ENCODE measurements around the gene TRAPPC2.
"Not testable (repeated sequence)": the region's sequence is repeated elsewhere in the genome, so short reads cannot be mapped to it uniquely, and the experiment has no call there.

TRAPPC2 gene

GRCh38 chrX:13742397-13743176 is 8.2 kb upstream of the TRAPPC2 start:
- DNase-seq = peak; percentile 76

DNA sequence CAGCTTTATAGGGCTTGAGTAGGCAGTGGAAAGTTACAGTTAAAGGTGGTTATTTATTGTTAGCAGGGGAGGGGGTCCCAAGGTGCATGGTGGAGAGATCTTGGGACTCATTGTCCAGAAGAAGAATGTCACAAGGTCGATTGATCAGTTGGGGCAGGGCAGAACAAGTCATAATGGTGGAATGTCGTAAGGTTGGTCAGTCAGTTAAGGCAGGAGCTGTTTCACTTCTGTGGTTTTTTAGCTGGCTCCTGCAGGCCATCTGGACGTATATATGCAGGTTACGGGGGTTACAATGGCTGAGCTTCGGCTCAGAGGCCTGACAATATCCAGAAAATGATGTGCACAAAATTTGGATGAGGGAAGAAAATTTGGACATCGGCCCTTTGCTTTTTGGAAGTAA is 7.3 kb upstream of the TRAPPC2 start:
- DNase-seq = no peak

DNA sequence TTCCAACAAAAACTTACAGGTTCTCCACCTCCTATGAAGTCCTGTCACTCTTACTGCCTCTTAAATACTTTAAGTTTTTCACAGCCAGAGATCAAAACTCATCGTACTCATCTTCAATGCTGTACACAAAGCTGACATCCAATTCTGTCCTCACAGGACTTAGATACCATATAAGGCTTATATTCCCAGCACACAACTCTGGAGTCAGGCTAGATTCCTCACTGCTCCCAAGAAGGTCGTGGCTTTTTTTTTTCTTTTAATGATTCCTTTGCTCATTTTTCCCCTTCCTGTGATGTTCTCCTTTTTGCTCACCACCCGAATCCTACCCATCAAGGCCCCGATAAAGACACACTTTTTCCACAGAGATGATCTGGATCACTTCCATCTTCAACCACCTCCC is 914 bp downstream of the TRAPPC2 start:
- no peak for DNase-seq

DNA sequence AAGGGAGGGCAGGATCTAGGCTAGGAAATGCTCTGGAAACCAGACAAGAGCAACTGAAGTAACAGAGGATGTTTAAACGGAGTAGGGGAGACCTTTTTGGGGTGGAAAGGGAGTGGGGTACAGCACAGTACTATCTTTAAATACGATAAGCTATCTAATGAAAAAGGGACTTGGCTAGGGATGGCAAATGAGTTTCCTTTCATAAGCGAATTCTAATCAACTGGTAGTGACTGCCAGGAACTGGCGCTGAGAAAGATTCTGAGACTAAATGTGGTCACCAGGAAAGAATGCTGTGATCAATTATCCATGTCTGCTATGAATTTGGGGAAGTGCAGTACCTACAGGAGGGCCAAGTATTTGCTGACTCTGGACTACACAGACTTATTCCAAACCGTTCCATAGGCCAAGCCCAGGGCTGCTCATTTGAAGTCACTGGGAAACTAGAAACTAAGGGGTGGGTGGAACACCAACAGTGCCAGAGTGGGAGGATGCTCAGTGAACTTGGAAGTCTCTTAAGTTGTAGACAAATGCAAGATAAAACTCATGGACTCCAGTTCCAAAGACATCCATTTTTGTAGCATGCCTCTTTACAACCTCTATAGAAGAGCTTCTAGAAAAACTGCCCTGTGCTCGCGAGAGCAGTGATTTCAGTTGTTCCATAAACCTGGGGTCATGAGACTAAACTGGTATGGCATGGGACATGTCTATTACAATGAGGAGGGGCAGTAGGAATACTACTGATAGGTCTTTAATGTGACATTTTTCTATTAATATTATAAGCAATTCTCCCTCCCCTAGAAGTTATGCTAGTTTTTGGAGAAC is 2.0 kb downstream of the TRAPPC2 start:
- DNase-seq = no peak

GRCh38 chrX:13730523-13730922 is 3.9 kb downstream of the TRAPPC2 start:
- DNase-seq = not testable (repeated sequence)

DNA sequence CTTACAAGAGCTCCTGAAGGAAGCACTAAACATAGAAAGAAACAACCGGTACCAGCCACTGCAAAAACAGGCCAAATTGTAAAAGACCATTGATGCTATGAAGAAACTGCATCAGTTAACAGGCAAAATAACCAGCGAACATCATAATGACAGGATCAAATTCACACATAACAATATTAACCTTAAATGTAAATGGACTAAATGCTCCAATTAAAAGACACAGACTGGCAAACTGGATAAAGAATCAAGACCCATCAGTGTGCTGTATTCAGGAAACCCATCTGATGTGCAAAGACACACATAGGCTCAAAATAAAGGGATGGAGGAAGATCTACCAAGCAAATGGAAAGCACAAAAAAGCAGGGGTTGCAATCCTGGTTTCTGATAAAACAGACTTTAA is 7.8 kb downstream of the TRAPPC2 start:
- not testable (repeated sequence) for DNase-seq

DNA sequence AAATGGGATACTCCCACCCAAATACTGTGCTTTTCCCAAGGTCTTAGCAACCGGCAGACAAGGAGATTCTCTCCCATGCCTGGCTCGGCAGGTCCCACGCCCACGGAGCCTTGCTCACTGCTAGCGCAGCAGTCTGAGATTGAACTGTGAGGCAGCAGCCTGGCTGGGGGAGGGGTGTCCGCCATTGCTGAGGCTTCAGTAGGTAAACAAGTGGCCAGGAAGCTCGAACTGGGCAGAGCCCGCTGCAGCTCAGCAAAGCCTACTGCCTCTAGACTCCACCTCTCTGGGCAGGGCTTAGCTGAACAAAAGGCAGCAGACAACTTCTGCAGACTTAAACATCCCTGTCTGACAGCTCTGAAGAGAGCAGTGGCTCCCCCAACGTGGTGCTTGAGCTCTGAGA is 9.5 kb downstream of the TRAPPC2 start:
- DNase-seq = peak; percentile 23

- DNase-seq = no peak
Observed at GRCh38 chrX:13721819-13722519, 12.5 kb downstream of the TRAPPC2 start.

GRCh38 chrX:13721371-13721770 is 13.0 kb downstream of the TRAPPC2 start:
- no peak for DNase-seq

GRCh38 chrX:13719192-13719856 is 15.1 kb downstream of the TRAPPC2 start:
- DNase-seq = no peak

DNA sequence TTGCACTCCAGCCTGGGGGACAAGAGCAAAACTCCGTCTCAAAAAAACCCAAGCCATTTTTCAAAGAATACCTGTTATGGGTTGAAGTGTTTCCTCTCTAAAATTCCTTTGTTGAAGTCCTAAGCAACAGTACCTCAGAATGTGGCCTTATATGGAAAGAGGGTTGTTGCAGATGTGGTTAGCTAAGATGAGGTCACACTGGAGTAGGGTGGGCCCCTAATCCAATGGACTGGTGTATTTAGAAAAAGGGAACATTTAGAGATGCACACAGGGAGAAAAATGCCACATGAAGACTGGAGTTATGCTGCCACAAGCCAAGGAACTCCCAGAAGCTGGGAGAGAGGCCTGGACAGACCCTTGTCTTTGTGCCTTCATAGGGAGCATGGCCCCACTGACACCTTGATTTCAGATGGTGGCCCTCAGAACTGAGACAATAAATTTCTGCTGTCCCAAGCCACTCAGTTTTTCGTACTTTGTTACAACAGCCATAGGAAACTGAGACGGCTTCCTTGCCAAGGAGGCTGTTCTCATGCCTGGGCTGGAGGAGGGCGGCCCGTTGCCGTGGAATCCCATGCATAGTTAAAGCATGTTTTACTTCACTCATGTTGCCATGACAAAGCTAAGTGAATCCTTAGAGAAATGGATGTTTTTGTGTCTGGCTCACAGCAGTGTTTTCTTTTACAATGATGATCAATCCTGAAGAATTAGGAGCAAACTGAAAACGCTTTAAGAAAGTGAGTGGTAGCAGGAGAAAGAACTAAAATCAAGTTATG is 16.5 kb downstream of the TRAPPC2 start:
- DNase-seq = no peak

DNA sequence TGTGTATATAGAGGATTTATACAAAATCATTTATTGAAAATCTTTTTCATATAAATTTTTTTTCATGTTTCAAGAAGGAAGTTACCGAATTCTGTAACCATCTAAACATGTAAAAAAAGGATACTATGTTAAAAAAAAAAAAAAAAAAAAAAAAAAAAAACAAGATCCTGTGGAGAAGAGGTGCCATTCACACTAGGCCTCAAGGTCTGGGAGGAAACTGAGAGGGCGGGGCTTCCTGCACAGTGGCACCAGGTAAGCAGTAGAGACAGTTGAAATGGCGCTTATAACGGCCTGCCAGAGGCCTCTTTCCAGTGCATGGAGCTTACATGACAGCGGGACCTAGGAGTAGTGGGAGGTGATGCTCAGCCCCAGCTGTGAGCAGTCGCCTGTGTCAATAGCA is 17.5 kb downstream of the TRAPPC2 start:
- no peak for DNase-seq

GRCh38 chrX:13716455-13716854 is 18.0 kb downstream of the TRAPPC2 start:
- no peak for DNase-seq

GRCh38 chrX:13711141-13711540 is 23.3 kb downstream of the TRAPPC2 start:
- no peak for DNase-seq

GRCh38 chrX:13703589-13703988 is 30.8 kb downstream of the TRAPPC2 start:
- DNase-seq = no peak

GRCh38 chrX:13703135-13703534 is 31.3 kb downstream of the TRAPPC2 start:
- DNase-seq = no peak

DNA sequence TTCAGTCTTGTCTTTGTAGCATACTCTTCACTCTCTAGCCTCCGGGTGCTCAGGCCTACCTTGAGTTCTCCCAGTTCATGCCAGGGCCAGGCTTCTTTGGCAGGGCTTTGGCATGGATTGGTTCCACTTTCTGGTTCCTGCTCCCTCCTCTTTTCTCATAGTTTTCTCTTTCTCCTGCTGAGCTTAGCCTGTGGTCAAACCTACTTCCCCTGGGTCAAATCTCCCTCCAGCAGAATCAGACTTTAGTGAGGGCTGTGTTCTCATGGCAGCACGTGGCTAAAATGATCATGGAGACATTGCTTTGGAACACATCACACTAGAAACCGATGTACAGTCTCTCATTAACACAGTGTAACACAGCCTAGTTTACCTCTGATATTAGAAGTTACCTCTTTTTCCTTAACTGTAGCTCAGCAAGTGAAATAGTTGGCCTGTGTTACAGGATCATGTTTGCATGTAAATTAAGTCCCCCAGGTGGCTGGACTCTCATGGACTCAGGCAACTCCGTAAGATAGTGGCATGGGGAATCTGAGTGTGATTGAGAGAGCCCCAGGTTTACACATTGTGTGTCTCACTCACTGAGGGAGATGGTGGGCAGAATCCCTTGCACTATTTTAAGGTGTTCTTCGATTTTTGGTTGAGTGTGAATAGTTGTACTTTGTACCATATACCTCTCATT is 32.2 kb downstream of the TRAPPC2 start:
- no peak for DNase-seq

DNA sequence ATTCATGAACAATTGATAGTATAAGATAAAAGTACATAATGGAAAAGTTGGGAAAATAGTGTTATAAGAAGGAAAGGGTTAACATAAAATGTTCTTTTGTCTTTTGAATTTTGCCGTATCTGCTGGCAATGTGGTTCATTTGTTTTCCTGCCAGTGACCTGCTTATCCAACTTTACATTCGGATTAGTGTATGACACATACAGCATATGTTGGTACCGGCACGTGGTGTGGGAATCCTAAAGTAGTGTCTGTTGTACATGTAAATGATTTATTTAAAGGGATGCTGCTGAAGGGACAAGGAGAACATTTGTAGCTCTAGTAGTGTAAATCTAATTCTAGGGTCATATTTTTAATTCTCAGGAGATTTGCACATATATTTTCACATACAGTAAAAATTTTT is 34.0 kb downstream of the TRAPPC2 start:
- no peak for DNase-seq

- DNase-seq = no peak
Observed at GRCh38 chrX:13699183-13699826, 35.1 kb downstream of the TRAPPC2 start.

GRCh38 chrX:13698432-13698831 is 36.0 kb downstream of the TRAPPC2 start:
- no peak for DNase-seq

GRCh38 chrX:13697976-13698375 is 36.4 kb downstream of the TRAPPC2 start:
- DNase-seq = no peak
